Measurements from ENCODE around the gene USP54. TPM values are rescaled to one million over a fixed set of nuclear protein-coding genes. Genes with fewer than 3 reads are reported as not detected.

Gene USP54
- total and polyA plus RNA-seq, 2 of the 13 experiments (the other 11 are each of a cell fraction or from before 2014, with no cell fraction given) = 18.1 to 25.0 TPM

DNA sequence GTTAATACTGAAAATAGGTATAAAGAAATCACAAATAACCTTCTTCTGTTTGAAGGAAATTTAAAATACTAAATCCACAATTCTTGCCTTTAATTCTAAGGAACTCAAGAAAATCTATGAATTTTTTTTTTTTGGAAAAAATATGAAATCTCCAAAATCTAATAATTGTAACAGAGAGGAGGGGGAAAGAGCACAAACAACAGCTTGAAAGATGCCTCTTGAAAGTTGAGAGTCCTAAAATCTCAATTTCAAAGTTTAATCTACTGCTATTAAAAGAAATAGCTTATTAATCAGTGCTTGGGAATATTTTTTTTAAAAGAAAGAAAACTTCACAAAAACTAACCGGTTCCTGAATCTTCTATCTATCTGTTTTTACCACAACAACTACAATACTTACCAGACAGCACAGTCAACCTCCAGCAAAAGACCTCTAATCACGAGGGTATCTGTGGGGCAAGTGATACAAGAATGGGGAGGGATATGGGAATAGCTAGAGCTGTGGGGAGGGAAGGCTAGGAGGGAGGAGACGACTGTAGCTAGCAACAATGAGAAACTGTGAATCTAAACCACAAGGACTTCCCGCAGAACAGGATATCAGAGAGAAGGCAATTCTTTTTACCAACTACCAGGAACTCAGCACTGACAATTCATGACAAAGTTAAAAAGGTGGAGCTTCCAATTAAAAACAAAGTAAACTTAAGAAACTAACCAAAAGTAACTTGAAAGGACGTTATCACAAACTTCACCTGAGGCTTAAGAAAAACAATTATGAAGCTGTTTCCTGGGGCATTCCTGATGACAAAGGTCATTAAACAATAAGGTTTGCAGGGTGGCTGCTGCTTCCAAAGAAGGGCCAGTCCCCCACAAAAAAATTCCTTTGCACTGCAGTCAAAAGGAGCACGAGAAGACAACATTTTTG lies at the start of gene USP54 (continued):
- TF ChIP-seq, protein P1, sequence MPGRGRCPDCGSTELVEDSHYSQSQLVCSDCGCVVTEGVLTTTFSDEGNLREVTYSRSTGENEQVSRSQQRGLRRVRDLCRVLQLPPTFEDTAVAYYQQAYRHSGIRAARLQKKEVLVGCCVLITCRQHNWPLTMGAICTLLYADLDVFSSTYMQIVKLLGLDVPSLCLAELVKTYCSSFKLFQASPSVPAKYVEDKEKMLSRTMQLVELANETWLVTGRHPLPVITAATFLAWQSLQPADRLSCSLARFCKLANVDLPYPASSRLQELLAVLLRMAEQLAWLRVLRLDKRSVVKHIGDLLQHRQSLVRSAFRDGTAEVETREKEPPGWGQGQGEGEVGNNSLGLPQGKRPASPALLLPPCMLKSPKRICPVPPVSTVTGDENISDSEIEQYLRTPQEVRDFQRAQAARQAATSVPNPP (CRISPR knock-in tag; IDR thresholded peaks at IDR 0.05) = peak; percentile 21; the same call in 1 of the 2 replicates
- TF ChIP-seq, protein P2, sequence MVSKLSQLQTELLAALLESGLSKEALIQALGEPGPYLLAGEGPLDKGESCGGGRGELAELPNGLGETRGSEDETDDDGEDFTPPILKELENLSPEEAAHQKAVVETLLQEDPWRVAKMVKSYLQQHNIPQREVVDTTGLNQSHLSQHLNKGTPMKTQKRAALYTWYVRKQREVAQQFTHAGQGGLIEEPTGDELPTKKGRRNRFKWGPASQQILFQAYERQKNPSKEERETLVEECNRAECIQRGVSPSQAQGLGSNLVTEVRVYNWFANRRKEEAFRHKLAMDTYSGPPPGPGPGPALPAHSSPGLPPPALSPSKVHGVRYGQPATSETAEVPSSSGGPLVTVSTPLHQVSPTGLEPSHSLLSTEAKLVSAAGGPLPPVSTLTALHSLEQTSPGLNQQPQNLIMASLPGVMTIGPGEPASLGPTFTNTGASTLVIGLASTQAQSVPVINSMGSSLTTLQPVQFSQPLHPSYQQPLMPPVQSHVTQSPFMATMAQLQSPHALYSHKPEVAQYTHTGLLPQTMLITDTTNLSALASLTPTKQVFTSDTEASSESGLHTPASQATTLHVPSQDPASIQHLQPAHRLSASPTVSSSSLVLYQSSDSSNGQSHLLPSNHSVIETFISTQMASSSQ (IDR thresholded peaks at IDR 0.05; ENCODE audit: low read depth) = no peak
- TF ChIP-seq, protein P2 (CRISPR knock-in tag; IDR thresholded peaks at IDR 0.05; ENCODE audit: borderline replicate concordance) = 0 out of 2 replicates have a peak, but pooled peaks have one; percentile 9
- TF ChIP-seq EP300 (IDR thresholded peaks at IDR 0.05; ENCODE audit: low read depth in 2 of 2, low read length in 2 of 2) (peak in 1 of 2 experiments; percentile 41; a peak in 1 of 4 replicates), EP300 (CRISPR knock-in tag; IDR thresholded peaks at IDR 0.05; ENCODE audit: borderline replicate concordance) (no peak), SOX13 (IDR thresholded peaks at IDR 0.05) (no peak), SOX13 (CRISPR knock-in tag; conservative IDR thresholded peaks at IDR 0.05 in 1 of 2, IDR thresholded peaks at IDR 0.05 in 1 of 2) (peak in 1 of 2 experiments; percentile 39; a peak in 2 of 4 replicates), POLR2G (IDR thresholded peaks at IDR 0.05; ENCODE audit: low read depth, low read length) (peak; percentile 40; the same call in 1 of the 2 replicates), NPAS2 (CRISPR knock-in tag; IDR thresholded peaks at IDR 0.05; ENCODE audit: borderline replicate concordance) (no peak), ZNF549 (CRISPR knock-in tag; IDR thresholded peaks at IDR 0.05) (no peak), ZSCAN31 (CRISPR knock-in tag; IDR thresholded peaks at IDR 0.05; ENCODE audit: low read depth) (no peak), TARDBP (CRISPR knock-in tag; IDR thresholded peaks at IDR 0.05) (peak; percentile 38; the same call in 1 of the 2 replicates)
- TF ChIP-seq, protein P3, sequence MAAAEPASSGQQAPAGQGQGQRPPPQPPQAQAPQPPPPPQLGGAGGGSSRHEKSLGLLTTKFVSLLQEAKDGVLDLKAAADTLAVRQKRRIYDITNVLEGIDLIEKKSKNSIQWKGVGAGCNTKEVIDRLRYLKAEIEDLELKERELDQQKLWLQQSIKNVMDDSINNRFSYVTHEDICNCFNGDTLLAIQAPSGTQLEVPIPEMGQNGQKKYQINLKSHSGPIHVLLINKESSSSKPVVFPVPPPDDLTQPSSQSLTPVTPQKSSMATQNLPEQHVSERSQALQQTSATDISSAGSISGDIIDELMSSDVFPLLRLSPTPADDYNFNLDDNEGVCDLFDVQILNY (CRISPR knock-in tag; conservative IDR thresholded peaks at IDR 0.05) = no peak
